DND-41 (cell line): ENCODE results near the gene ANO3.

Experiments used
- ATAC-seq: fragments of 200-7000 bp; cut with Tn5 transposase; 3 replicates; pipeline ENCODE4 v1.9.1; 2021; ENCODE audit warnings: low read depth; ENCODE audit not compliant: insufficient read depth
- DNase-seq: peaks from one replicate; pipeline ENCODE4 v3.0.0-alpha.2; 2020
- H2AFZ ChIP-seq: 2 replicates; pipeline ENCODE4 v1.6.0; 2012; ENCODE audit warnings: low read depth, low read length
- H3K27ac ChIP-seq: 2 replicates; pipeline ENCODE4 v1.5.1; 2012; ENCODE audit warnings: low read length, inconsistent platforms
- H3K27me3 ChIP-seq: fragments of 200-600 bp; sonication (generic); 2 replicates; pipeline ENCODE4 v1.6.0; 2012; ENCODE audit warnings: low read length, mild to moderate bottlenecking, inconsistent platforms; ENCODE audit not compliant: insufficient read depth, poor library complexity
- H3K36me3 ChIP-seq: 2 replicates; pipeline ENCODE4 v1.5.1; 2012; ENCODE audit warnings: low read length, inconsistent platforms; ENCODE audit not compliant: insufficient read depth
- H3K4me1 ChIP-seq: 2 replicates; pipeline ENCODE4 v1.5.1; 2012; ENCODE audit warnings: mild to moderate bottlenecking, low read length; ENCODE audit not compliant: insufficient read depth
- H3K4me2 ChIP-seq: 2 replicates; pipeline ENCODE4 v1.6.0; 2012; ENCODE audit warnings: mild to moderate bottlenecking, moderate library complexity, low read length, inconsistent platforms; ENCODE audit not compliant: insufficient read depth
- H3K4me3 ChIP-seq, 2 experiments: fragments of 200-600 bp in 1 of 2; shearing (Covaris generic) in 1 of 2; 2 replicates each; pipeline ENCODE4 v1.5.1; 2012 to 2016; ENCODE audit warnings: inconsistent platforms in 2 of 2, low read length in 2 of 2, mild to moderate bottlenecking in 2 of 2, low read depth in 1 of 2, moderate library complexity in 1 of 2
- H3K79me2 ChIP-seq: 2 replicates; pipeline ENCODE4 v1.6.0; 2012; ENCODE audit warnings: low read length, inconsistent platforms; ENCODE audit not compliant: insufficient read depth
- H3K9ac ChIP-seq: 2 replicates; pipeline ENCODE4 v1.6.0; 2012; ENCODE audit warnings: low read depth, mild to moderate bottlenecking, inconsistent platforms, low read length, moderate library complexity
- H3K9me3 ChIP-seq: 2 replicates; pipeline ENCODE4 v1.5.1; 2012; ENCODE audit warnings: low read length, moderate library complexity, mild to moderate bottlenecking, inconsistent platforms; ENCODE audit not compliant: insufficient read depth, severe bottlenecking
- H4K20me1 ChIP-seq: 2 replicates; pipeline ENCODE4 v1.6.0; 2012; ENCODE audit warnings: low read length; ENCODE audit not compliant: insufficient read depth
- EZH2 ChIP-seq: IDR thresholded peaks from 3 replicates; pipeline ENCODE4 v1.6.1; 2012; ENCODE audit warnings: borderline replicate concordance, low read depth, mild to moderate bottlenecking, moderate library complexity, low read length, inconsistent platforms; ENCODE audit not compliant: severe bottlenecking
- TF ChIP-seq, protein P1 (sequence below): IDR thresholded peaks from 2 replicates; pipeline ENCODE4 v1.5.1; 2012; ENCODE audit warnings: borderline replicate concordance, low read length, moderate library complexity, mild to moderate bottlenecking; ENCODE audit not compliant: poor library complexity, severe bottlenecking; ENCODE audit errors: extremely low read depth

Gene ANO3

GRCh38 chr11:26344647-26345046 is 12.7 kb downstream of the ANO3 start:
- no peaks in the 10 kb centered on the region for H3K9me3 ChIP-seq
- no peak overlapping the region for H3K27ac ChIP-seq
- H3K27me3 ChIP-seq = no peaks in the 10 kb centered on the region
- ATAC-seq (no peak), DNase-seq (no peak)
- no peak overlapping the region for H3K9ac ChIP-seq
- H3K36me3 ChIP-seq = no peaks in the 10 kb centered on the region
- H3K4me2 ChIP-seq = no peak overlapping the region
- no peaks in the 10 kb centered on the region for H3K4me1 ChIP-seq
- H2AFZ ChIP-seq = no peak overlapping the region
- H3K4me3 ChIP-seq = no peak overlapping the region
- no peaks in the 10 kb centered on the region for H3K79me2 ChIP-seq
- no peaks in the 10 kb centered on the region for H4K20me1 ChIP-seq
- TF ChIP-seq EZH2 = no peak
- TF ChIP-seq, protein P1, sequence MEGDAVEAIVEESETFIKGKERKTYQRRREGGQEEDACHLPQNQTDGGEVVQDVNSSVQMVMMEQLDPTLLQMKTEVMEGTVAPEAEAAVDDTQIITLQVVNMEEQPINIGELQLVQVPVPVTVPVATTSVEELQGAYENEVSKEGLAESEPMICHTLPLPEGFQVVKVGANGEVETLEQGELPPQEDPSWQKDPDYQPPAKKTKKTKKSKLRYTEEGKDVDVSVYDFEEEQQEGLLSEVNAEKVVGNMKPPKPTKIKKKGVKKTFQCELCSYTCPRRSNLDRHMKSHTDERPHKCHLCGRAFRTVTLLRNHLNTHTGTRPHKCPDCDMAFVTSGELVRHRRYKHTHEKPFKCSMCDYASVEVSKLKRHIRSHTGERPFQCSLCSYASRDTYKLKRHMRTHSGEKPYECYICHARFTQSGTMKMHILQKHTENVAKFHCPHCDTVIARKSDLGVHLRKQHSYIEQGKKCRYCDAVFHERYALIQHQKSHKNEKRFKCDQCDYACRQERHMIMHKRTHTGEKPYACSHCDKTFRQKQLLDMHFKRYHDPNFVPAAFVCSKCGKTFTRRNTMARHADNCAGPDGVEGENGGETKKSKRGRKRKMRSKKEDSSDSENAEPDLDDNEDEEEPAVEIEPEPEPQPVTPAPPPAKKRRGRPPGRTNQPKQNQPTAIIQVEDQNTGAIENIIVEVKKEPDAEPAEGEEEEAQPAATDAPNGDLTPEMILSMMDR = no peak

DNA sequence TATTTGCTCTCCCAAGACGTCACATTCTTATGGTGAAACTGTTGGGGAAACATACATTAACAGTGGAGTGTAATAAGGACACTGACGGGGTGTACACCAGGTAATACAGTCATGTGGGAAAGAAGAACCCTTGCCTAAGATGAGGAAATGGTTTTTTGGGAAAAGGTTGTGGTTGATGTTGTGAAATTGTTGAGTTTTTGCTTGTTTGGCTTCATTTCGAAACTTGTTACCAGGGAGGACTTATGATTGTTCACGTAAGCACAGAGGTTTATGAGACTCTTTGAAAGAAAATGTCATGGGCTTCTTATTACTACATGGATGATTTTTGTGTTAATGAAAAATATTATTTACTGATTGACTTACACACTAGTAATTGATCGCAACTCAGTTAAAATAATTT is 16.8 kb downstream of the ANO3 start:
- H3K9ac ChIP-seq = no peak overlapping the region
- H3K9me3 ChIP-seq = no peaks in the 10 kb centered on the region
- H3K36me3 ChIP-seq = no peaks in the 10 kb centered on the region
- no peaks in the 10 kb centered on the region for H3K27me3 ChIP-seq
- H3K27ac ChIP-seq = no peak overlapping the region
- no peak for DNase-seq
- TF ChIP-seq EZH2 = no peak
- TF ChIP-seq, protein P1 = no peak
- H3K4me1 ChIP-seq = no peaks in the 10 kb centered on the region
- no peak overlapping the region for H3K4me3 ChIP-seq
- no peaks in the 10 kb centered on the region for H3K79me2 ChIP-seq
- H2AFZ ChIP-seq = no peak overlapping the region
- no peaks in the 10 kb centered on the region for H4K20me1 ChIP-seq
- ATAC-seq = no peak
- no peak overlapping the region for H3K4me2 ChIP-seq

DNA sequence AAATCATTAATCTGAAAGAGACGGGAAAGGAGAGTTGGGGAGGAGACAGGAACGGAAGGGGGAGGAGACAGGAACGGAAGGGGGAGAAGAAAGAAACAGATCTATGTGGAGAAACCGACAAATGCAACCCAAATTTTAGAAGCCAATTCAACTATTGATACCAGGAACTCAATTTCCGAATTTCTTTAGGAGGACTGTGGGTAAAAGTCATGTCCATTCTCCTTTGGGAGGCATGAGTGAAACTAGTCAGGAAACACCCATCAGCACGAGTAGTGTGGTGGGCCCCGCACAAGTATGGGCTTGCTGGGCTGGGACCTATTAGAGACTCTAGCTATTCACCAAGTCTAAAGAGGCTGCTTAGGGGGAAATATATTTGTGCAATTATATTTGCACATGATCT is 18.1 kb downstream of the ANO3 start:
- no peak for TF ChIP-seq EZH2
- TF ChIP-seq, protein P1 = no peak
- no peak overlapping the region for H3K27ac ChIP-seq
- no peak overlapping the region for H3K4me3 ChIP-seq
- H2AFZ ChIP-seq = no peak overlapping the region
- no peaks in the 10 kb centered on the region for H3K27me3 ChIP-seq
- H3K4me1 ChIP-seq = no peaks in the 10 kb centered on the region
- H3K79me2 ChIP-seq = no peaks in the 10 kb centered on the region
- no peak overlapping the region for H3K4me2 ChIP-seq
- H3K36me3 ChIP-seq = no peaks in the 10 kb centered on the region
- H3K9me3 ChIP-seq = no peaks in the 10 kb centered on the region
- no peaks in the 10 kb centered on the region for H4K20me1 ChIP-seq
- DNase-seq = no peak
- ATAC-seq = no peak
- no peak overlapping the region for H3K9ac ChIP-seq

DNA sequence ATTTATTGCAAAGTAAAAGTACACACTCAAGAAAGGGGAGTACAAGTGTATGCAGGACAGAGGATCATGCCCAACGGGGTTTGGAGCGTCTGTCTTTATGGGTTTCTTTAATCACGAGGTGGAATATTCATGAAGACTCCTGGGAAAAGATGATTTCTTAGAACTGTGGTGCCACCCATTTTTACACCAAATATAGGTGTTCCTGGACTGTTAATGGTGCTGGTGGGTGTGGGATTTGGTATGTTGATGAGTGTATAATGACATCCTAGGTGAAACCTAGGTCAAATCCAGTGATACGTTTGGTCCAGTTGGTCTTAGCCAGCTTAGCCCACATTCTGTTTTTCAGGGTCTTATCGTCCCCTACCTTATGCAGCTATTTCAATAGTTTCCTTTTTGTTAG is 21.1 kb downstream of the ANO3 start:
- Histone ChIP-seq H3K27me3 (no peaks in the 10 kb centered on the region), H3K79me2 (no peaks in the 10 kb centered on the region), H3K9ac (no peak overlapping the region), H3K4me1 (no peaks in the 10 kb centered on the region), H3K4me3 (no peak overlapping the region), H3K36me3 (no peaks in the 10 kb centered on the region), H4K20me1 (no peaks in the 10 kb centered on the region), H3K4me2 (no peak overlapping the region), H2AFZ (no peak overlapping the region), H3K27ac (no peak overlapping the region), H3K9me3 (no peaks in the 10 kb centered on the region)
- DNase-seq (no peak), ATAC-seq (no peak)
- TF ChIP-seq, protein P1 = no peak
- TF ChIP-seq EZH2 = no peak
